Mesendoderm (in vitro differentiated cells): ENCODE results near the gene TMEM108. TPM values are rescaled to one million over a fixed set of nuclear protein-coding genes. Genes with fewer than 3 reads are reported as not detected.
"Not testable (repeated sequence)": the region's sequence is repeated elsewhere in the genome, so short reads cannot be mapped to it uniquely, and the experiment has no call there.

Source experiments
- DNase-seq: peaks from one replicate; pipeline ENCODE4 v3.0.0; 2013
- H2AK5ac ChIP-seq: 2 replicates; pipeline ENCODE4 v1.6.1; 2013; ENCODE audit warnings: low read length, inconsistent platforms
- H2BK120ac ChIP-seq: 2 replicates; pipeline ENCODE4 v1.6.1; 2013; ENCODE audit warnings: low read depth, mild to moderate bottlenecking, low read length, moderate library complexity, mixed read lengths
- H2BK15ac ChIP-seq: replicated peaks from 2 replicates; pipeline ENCODE4 v1.6.1; 2013; ENCODE audit warnings: low read depth, mild to moderate bottlenecking, moderate library complexity
- H2BK5ac ChIP-seq: 2 replicates; pipeline ENCODE4 v1.6.1; 2013; ENCODE audit warnings: low read length, inconsistent platforms
- H3K18ac ChIP-seq: 2 replicates; pipeline ENCODE4 v1.6.1; 2013; ENCODE audit warnings: mild to moderate bottlenecking, low read length, mixed read lengths
- H3K23ac ChIP-seq: one replicate; pipeline ENCODE4 v1.6.1; 2013; ENCODE audit warnings: low read length
- H3K27ac ChIP-seq: 2 replicates; pipeline ENCODE4 v1.5.1; 2013; ENCODE audit warnings: low read depth, mild to moderate bottlenecking, inconsistent platforms, low read length, moderate library complexity
- H3K27me3 ChIP-seq: 2 replicates; pipeline ENCODE4 v1.6.1; 2013; ENCODE audit warnings: low read length, control low read depth, mild to moderate bottlenecking, inconsistent platforms; ENCODE audit not compliant: insufficient read depth, poor library complexity
- H3K36me3 ChIP-seq: 2 replicates; pipeline ENCODE4 v1.6.1; 2013; ENCODE audit warnings: low read length, inconsistent platforms; ENCODE audit not compliant: control insufficient read depth, insufficient read depth
- H3K4ac ChIP-seq: one replicate; pipeline ENCODE4 v1.6.1; 2013; ENCODE audit warnings: low read depth, mild to moderate bottlenecking, low read length, moderate library complexity
- H3K4me1 ChIP-seq: 2 replicates; pipeline ENCODE4 v1.6.1; 2013; ENCODE audit warnings: low read depth, low read length, inconsistent platforms; ENCODE audit not compliant: control insufficient read depth
- H3K4me2 ChIP-seq: 2 replicates; pipeline ENCODE4 v1.6.1; 2013; ENCODE audit warnings: low read length
- H3K4me3 ChIP-seq: 2 replicates; pipeline ENCODE4 v1.5.1; 2013; ENCODE audit warnings: mild to moderate bottlenecking, low read length
- H3K56ac ChIP-seq: one replicate; pipeline ENCODE4 v1.6.1; 2013; ENCODE audit warnings: low read length
- H3K79me1 ChIP-seq: 2 replicates; pipeline ENCODE4 v1.6.1; 2013; ENCODE audit warnings: low read length, inconsistent platforms
- H3K79me2 ChIP-seq: 2 replicates; pipeline ENCODE4 v1.6.1; 2013; ENCODE audit warnings: mild to moderate bottlenecking, low read length; ENCODE audit not compliant: control insufficient read depth, insufficient read depth
- H3K9ac ChIP-seq: 2 replicates; pipeline ENCODE4 v1.6.1; 2013; ENCODE audit warnings: low read length, inconsistent platforms
- H4K5ac ChIP-seq: one replicate; pipeline ENCODE4 v1.6.1; 2013; ENCODE audit warnings: low read length
- H4K8ac ChIP-seq: one replicate; pipeline ENCODE4 v1.6.1; 2013; ENCODE audit warnings: low read depth, mild to moderate bottlenecking, control low read depth, low read length, moderate library complexity
- WGBS: extraction: QIAGEN DNeasy Blood & Tissue Kit; methylation state at CpG from one replicate; pipeline ENCODE4 v1.1.7; 2013; ENCODE audit warnings: low lambda C conversion rate, missing lambda C conversion rate; ENCODE audit not compliant: insufficient coverage; ENCODE audit errors: extremely low coverage; 5-methylcytosine and 5-hydroxymethylcytosine counted together
- polyA plus RNA-seq, 2 experiments: library from polyadenylated mRNA; stranded (reverse); fragments of 200-250 nt; gene quantifications; one replicate each; pipeline ENCODE4 v1.2.3, GENCODE V29; 2013

The TMEM108 gene
- 6.1 TPM for polyA plus RNA-seq (2013, experiment 1 of 2)
- 6.8 TPM for polyA plus RNA-seq (2013, experiment 2 of 2)

DNA sequence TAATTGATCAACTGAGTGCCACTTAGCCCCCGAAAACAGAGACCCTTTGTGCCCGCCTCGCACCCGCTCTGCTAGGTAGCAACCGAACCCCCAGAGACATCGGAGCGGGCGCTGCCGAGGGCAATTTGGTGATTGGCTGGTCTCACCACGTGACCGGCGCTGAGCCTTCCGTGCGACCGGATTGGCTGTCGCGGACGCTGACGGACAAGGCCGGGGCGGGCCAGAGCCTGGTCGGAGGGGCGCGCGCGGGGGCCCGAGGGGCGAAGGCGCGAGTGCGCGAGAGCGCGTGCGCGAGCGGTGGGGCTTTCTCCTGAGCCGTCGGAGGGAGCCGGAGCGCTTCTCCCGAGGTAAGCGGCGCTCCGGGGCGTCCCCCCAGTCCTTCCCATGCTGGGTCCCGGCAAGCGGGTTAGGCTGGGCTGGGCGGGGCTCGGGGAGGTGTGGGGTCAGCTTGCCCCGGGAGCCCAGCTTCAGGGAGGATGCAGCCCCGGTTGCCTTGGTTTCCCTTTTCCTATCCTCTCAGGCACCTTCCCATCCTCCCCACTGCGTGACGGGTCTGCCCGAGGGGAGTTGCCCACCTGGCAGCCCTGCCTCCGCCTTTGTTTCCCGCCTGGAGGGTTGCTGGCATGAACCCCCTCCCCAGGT lies at the start of gene TMEM108:
Gene TMEM108, plus strand, starts transcription at position 303 of the 642 bp plus-strand sequence.
- H3K27ac ChIP-seq = no peak within 1 kb of the TSS
- peak within 1 kb of the TSS; percentile 71 for H3K9ac ChIP-seq
- no CpG with 5 or more reads among the region's 57 CpGs for WGBS
- H3K4me3 ChIP-seq = peak within 1 kb of the TSS; percentile 86
- no peaks in the 10 kb centered on the region for H3K36me3 ChIP-seq
- no peak within 1 kb of the TSS for H4K8ac ChIP-seq
- H3K4me2 ChIP-seq = peak within 1 kb of the TSS; percentile 81
- no peak within 1 kb of the TSS for H3K18ac ChIP-seq
- H3K27me3 ChIP-seq = no peaks in the 10 kb centered on the region
- peak within 1 kb of the TSS; percentile 94 for H3K56ac ChIP-seq
- no peaks in the 10 kb centered on the region for H3K79me1 ChIP-seq
- H3K4me1 ChIP-seq = no peaks in the 10 kb centered on the region
- H2BK120ac ChIP-seq = no peak within 1 kb of the TSS
- peak within 1 kb of the TSS; percentile 49 for H4K5ac ChIP-seq
- no peak within 1 kb of the TSS for H2BK5ac ChIP-seq
- H3K4ac ChIP-seq = no peak within 1 kb of the TSS
- H3K23ac ChIP-seq = peak within 1 kb of the TSS; percentile 3
- peak; percentile 94 for DNase-seq
- H2AK5ac ChIP-seq = no peak within 1 kb of the TSS
- H3K79me2 ChIP-seq = no peaks in the 10 kb centered on the region
- H2BK15ac ChIP-seq = no peak within 1 kb of the TSS

GRCh38 chr3:132995971-132996370 lies 42.2 kb upstream of the TMEM108 start:
- H2BK120ac ChIP-seq = no peak overlapping the region
- H3K18ac ChIP-seq = no peak overlapping the region
- H3K79me2 ChIP-seq = no peaks in the 10 kb centered on the region
- H2BK5ac ChIP-seq = no peak overlapping the region
- no CpG with 5 or more reads among the region's 1 CpG for WGBS
- no peak overlapping the region for H3K4ac ChIP-seq
- H4K8ac ChIP-seq = no peak overlapping the region
- H3K4me2 ChIP-seq = no peak overlapping the region
- H3K27ac ChIP-seq = no peak overlapping the region
- no peak overlapping the region for H3K56ac ChIP-seq
- H3K23ac ChIP-seq = no peak overlapping the region
- no peak overlapping the region for H3K9ac ChIP-seq
- H2BK15ac ChIP-seq = no peak overlapping the region
- no peaks in the 10 kb centered on the region for H3K27me3 ChIP-seq
- H3K36me3 ChIP-seq = no peaks in the 10 kb centered on the region
- H4K5ac ChIP-seq = no peak overlapping the region
- no peak for DNase-seq
- no peak overlapping the region for H2AK5ac ChIP-seq
- H3K4me3 ChIP-seq = no peak overlapping the region
- H3K4me1 ChIP-seq = no peaks in the 10 kb centered on the region
- no peaks in the 10 kb centered on the region for H3K79me1 ChIP-seq

GRCh38 chr3:132997404-132998185 lies 40.6 kb upstream of the TMEM108 start:
- Histone ChIP-seq H2BK5ac (no peak overlapping the region), H3K9ac (no peak overlapping the region), H3K23ac (no peak overlapping the region), H2BK120ac (no peak overlapping the region), H3K36me3 (no peaks in the 10 kb centered on the region), H2AK5ac (no peak overlapping the region), H3K4me1 (no peaks in the 10 kb centered on the region), H4K5ac (no peak overlapping the region), H3K56ac (no peak overlapping the region), H2BK15ac (no peak overlapping the region), H3K4ac (no peak overlapping the region), H4K8ac (no peak overlapping the region), H3K18ac (no peak overlapping the region), H3K4me3 (no peak overlapping the region), H3K27ac (no peak overlapping the region), H3K27me3 (no peaks in the 10 kb centered on the region), H3K79me1 (no peaks in the 10 kb centered on the region), H3K79me2 (no peaks in the 10 kb centered on the region), H3K4me2 (no peak overlapping the region)
- no peak for DNase-seq
- no CpG with 5 or more reads among the region's 2 CpGs for WGBS

GRCh38 chr3:133005032-133005431 lies 33.2 kb upstream of the TMEM108 start:
- not testable (repeated sequence) for H3K79me2 ChIP-seq, H2BK5ac ChIP-seq, H3K23ac ChIP-seq, H3K4me1 ChIP-seq, H3K56ac ChIP-seq, H3K9ac ChIP-seq, DNase-seq, H2AK5ac ChIP-seq, H3K27me3 ChIP-seq, H4K5ac ChIP-seq, H3K36me3 ChIP-seq, H3K18ac ChIP-seq, H2BK120ac ChIP-seq, H3K4me2 ChIP-seq, H3K27ac ChIP-seq, H4K8ac ChIP-seq, H2BK15ac ChIP-seq, H3K4ac ChIP-seq, H3K4me3 ChIP-seq, H3K79me1 ChIP-seq
- no CpG with 5 or more reads among the region's 9 CpGs for WGBS

GRCh38 chr3:133007601-133008000 lies 30.6 kb upstream of the TMEM108 start:
- no peak overlapping the region for H4K8ac ChIP-seq
- no peak overlapping the region for H3K56ac ChIP-seq
- no peaks in the 10 kb centered on the region for H3K79me1 ChIP-seq
- no peaks in the 10 kb centered on the region for H3K27me3 ChIP-seq
- no CpG with 5 or more reads among the region's 2 CpGs for WGBS
- H3K18ac ChIP-seq = no peak overlapping the region
- no peak overlapping the region for H4K5ac ChIP-seq
- H3K4me2 ChIP-seq = no peak overlapping the region
- no peak overlapping the region for H2BK5ac ChIP-seq
- no peaks in the 10 kb centered on the region for H3K36me3 ChIP-seq
- H2BK120ac ChIP-seq = no peak overlapping the region
- no peak overlapping the region for H2AK5ac ChIP-seq
- H3K4ac ChIP-seq = no peak overlapping the region
- no peak overlapping the region for H3K9ac ChIP-seq
- no peak overlapping the region for H3K27ac ChIP-seq
- H2BK15ac ChIP-seq = no peak overlapping the region
- no peaks in the 10 kb centered on the region for H3K79me2 ChIP-seq
- H3K4me1 ChIP-seq = no peaks in the 10 kb centered on the region
- DNase-seq = no peak
- H3K4me3 ChIP-seq = no peak overlapping the region
- H3K23ac ChIP-seq = no peak overlapping the region
